Prostate gland (tissue), 2 donors: ENCODE results near the gene COMMD10.

Source experiments
- CTCF ChIP-seq, 4 experiments: fragments of 200-600 bp in 2 of 4; fragments of 450-650 bp in 2 of 4; sonication (generic) in 2 of 4; IDR thresholded peaks; 1 replicate in 3 of 4; 2 replicates in 1 of 4; pipeline ENCODE4 v1.5.1; 2016 to 2019; ENCODE audit warnings: antibody characterized with exemption in 4 of 4, mild to moderate bottlenecking in 2 of 4, moderate library complexity in 2 of 4
- POLR2AphosphoS5 ChIP-seq: sonication (generic); formaldehyde crosslinking; IDR thresholded peaks from one replicate; pipeline ENCODE4 v1.6.1; 2017; ENCODE audit warnings: antibody characterized with exemption

- TF ChIP-seq POLR2AphosphoS5 (no peak), CTCF (IDR thresholded peaks at IDR 0.05) (no peak)
Observed at GRCh38 chr5:116249648-116250047, 164.8 kb downstream of the COMMD10 start.
